Endothelial cell of umbilical vein (primary cell): ENCODE results near the gene UROC1.

Experiments
- MYC ChIP-seq: IDR thresholded peaks from one replicate; pipeline ENCODE4 v1.6.1; 2011; ENCODE audit warnings: mild to moderate bottlenecking, low read depth, low read length
- POLR2A ChIP-seq: IDR thresholded peaks from 2 replicates; pipeline ENCODE4 v1.6.1; 2012; ENCODE audit warnings: low read depth, mild to moderate bottlenecking, control low read depth, low read length
- TF ChIP-seq, protein P1 (sequence below), 2 donors: IDR thresholded peaks; 1 replicate in 1 of 2; 2 replicates in 1 of 2; pipeline ENCODE4 v1.5.1; 2011; ENCODE audit warnings: low read length in 2 of 2, mild to moderate bottlenecking in 2 of 2, moderate library complexity in 2 of 2, control low read depth in 1 of 2, inconsistent platforms in 1 of 2, low read depth in 1 of 2; ENCODE audit not compliant: insufficient read depth in 1 of 2; ENCODE audit errors: extremely low read depth in 1 of 2
- TF ChIP-seq, protein P2 (sequence below): IDR thresholded peaks from 2 replicates; pipeline ENCODE4 v1.6.1; 2011; ENCODE audit not compliant: insufficient read depth, insufficient read length

DNA sequence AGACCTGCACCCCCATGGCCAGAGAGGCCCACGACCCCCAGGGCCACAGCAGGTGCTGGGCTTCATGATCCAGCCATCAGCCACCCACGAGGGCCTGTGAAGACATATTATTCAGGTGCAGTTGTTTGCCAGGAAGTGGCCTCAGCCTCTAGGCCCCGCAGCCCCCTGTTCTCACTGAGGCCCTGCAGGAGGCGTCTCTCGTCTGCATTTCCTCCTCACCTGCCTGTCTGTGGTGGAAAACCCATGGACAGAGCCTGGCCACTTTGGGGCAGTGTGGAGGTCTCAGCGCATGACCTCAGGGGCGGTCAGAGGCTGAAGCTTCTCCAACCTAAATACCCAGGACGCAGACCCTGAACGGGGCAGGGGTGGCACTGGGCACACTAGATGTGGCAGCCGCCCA is 18.6 kb downstream of the UROC1 start:
- TF ChIP-seq MYC (no peak), POLR2A (no peak)
- TF ChIP-seq, protein P1, sequence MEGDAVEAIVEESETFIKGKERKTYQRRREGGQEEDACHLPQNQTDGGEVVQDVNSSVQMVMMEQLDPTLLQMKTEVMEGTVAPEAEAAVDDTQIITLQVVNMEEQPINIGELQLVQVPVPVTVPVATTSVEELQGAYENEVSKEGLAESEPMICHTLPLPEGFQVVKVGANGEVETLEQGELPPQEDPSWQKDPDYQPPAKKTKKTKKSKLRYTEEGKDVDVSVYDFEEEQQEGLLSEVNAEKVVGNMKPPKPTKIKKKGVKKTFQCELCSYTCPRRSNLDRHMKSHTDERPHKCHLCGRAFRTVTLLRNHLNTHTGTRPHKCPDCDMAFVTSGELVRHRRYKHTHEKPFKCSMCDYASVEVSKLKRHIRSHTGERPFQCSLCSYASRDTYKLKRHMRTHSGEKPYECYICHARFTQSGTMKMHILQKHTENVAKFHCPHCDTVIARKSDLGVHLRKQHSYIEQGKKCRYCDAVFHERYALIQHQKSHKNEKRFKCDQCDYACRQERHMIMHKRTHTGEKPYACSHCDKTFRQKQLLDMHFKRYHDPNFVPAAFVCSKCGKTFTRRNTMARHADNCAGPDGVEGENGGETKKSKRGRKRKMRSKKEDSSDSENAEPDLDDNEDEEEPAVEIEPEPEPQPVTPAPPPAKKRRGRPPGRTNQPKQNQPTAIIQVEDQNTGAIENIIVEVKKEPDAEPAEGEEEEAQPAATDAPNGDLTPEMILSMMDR (IDR thresholded peaks at IDR 0.05; ENCODE audit: extremely low read depth in 1 of 2, insufficient read depth in 1 of 2, low read depth in 1 of 2, low read length in 2 of 2): no peak
- TF ChIP-seq, protein P2, sequence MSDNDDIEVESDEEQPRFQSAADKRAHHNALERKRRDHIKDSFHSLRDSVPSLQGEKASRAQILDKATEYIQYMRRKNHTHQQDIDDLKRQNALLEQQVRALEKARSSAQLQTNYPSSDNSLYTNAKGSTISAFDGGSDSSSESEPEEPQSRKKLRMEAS: no peak
